Prostate gland (tissue), 2 donors: ENCODE results near the gene ZNF221.

Source experiments
- POLR2AphosphoS5 ChIP-seq: sonication (generic); formaldehyde crosslinking; IDR thresholded peaks from one replicate; pipeline ENCODE4 v1.6.1; 2017; ENCODE audit warnings: antibody characterized with exemption
- TF ChIP-seq, protein P1 (sequence below), 4 experiments: fragments of 200-600 bp in 2 of 4; fragments of 450-650 bp in 2 of 4; sonication (generic) in 2 of 4; IDR thresholded peaks; 1 replicate in 3 of 4; 2 replicates in 1 of 4; pipeline ENCODE4 v1.5.1; 2016 to 2019; ENCODE audit warnings: antibody characterized with exemption in 4 of 4, mild to moderate bottlenecking in 2 of 4, moderate library complexity in 2 of 4

GRCh38 chr19:43902399-43902798 lies 48.6 kb upstream of the ZNF221 start:
- no peak for TF ChIP-seq POLR2AphosphoS5
- TF ChIP-seq, protein P1, sequence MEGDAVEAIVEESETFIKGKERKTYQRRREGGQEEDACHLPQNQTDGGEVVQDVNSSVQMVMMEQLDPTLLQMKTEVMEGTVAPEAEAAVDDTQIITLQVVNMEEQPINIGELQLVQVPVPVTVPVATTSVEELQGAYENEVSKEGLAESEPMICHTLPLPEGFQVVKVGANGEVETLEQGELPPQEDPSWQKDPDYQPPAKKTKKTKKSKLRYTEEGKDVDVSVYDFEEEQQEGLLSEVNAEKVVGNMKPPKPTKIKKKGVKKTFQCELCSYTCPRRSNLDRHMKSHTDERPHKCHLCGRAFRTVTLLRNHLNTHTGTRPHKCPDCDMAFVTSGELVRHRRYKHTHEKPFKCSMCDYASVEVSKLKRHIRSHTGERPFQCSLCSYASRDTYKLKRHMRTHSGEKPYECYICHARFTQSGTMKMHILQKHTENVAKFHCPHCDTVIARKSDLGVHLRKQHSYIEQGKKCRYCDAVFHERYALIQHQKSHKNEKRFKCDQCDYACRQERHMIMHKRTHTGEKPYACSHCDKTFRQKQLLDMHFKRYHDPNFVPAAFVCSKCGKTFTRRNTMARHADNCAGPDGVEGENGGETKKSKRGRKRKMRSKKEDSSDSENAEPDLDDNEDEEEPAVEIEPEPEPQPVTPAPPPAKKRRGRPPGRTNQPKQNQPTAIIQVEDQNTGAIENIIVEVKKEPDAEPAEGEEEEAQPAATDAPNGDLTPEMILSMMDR (IDR thresholded peaks at IDR 0.05): no peak
